A549 (cell line): ENCODE results near the gene OR5H14. TPM values are rescaled to one million over a fixed set of nuclear protein-coding genes. Genes with fewer than 3 reads are reported as not detected.
A peak's percentile ranks its signal among the peaks of the same experiment; 100 is the strongest.
"Not testable (repeated sequence)": the region's sequence is repeated elsewhere in the genome, so short reads cannot be mapped to it uniquely, and the experiment has no call there.

Experiments
- ATAC-seq, 2 experiments: fragments of 200-7000 bp in 1 of 2; fragments of >200 bp in 1 of 2; cut with Nextera tagmentation in 1 of 2; cut with Tn5 transposase in 1 of 2; 3 replicates each; pipeline versions ENCODE4 v1.8.0 to v1.9.1; 2018 to 2020; ENCODE audit warnings: mild to moderate bottlenecking in 1 of 2, moderate library complexity in 1 of 2
- CTCF ChIA-PET: fragments of 300-600 bp; sonication (Branson Sonifier 250); formaldehyde crosslinking; extraction: SDS; loops from one replicate; lab custom pipeline; 2021; ENCODE audit warnings: antibody characterized with exemption, inconsistent platforms; lab: Yijun Ruan, JAX
- POLR2A ChIA-PET: fragments of 350-600 bp; formaldehyde crosslinking; extraction: SDS; loops from one replicate; lab custom pipeline; 2021; ENCODE audit warnings: antibody characterized with exemption, inconsistent platforms; lab: Yijun Ruan, JAX
- DNase-seq, 2 experiments: peaks; one replicate each; pipeline versions ENCODE4 v3.0.0 to v3.0.0-alpha.2; 2011 to 2016; ENCODE audit warnings: low read depth in 1 of 2, low spot score in 1 of 2
- FAIRE-seq: peaks from 2 replicates; lab custom pipeline; 2011; peaks lifted over from hg19 to GRCh38; lab: Jason Lieb, UNC
- H3K27ac ChIP-seq, 2 experiments: fragments of >200 bp; sonication (Bioruptor Twin); formaldehyde crosslinking; 3 replicates each; pipeline ENCODE4 v1.5.1; 2016 to 2017
- H3K4me1 ChIP-seq: fragments of >200 bp; sonication (Bioruptor Twin); formaldehyde crosslinking; 3 replicates; pipeline ENCODE4 v1.6.1; 2016
- H3K4me2 ChIP-seq: fragments of >200 bp; sonication (Bioruptor Twin); formaldehyde crosslinking; 3 replicates; pipeline ENCODE4 v1.6.1; 2016
- H3K4me3 ChIP-seq: fragments of >200 bp; sonication (Bioruptor Twin); formaldehyde crosslinking; 3 replicates; pipeline ENCODE4 v1.5.1; 2016
- H3K9me3 ChIP-seq: fragments of >200 bp; sonication (Bioruptor Twin); formaldehyde crosslinking; 3 replicates; pipeline ENCODE4 v1.6.1; 2016
- BHLHE40 ChIP-seq: IDR thresholded peaks from 2 replicates; pipeline ENCODE4 v1.6.1; 2012; ENCODE audit warnings: low read depth, low read length, inconsistent platforms
- CBX2 ChIP-seq: fragments of 200-600 bp; sonication (generic); IDR thresholded peaks from 2 replicates; pipeline ENCODE4 v1.6.1; 2016; ENCODE audit warnings: low read depth, mild to moderate bottlenecking, borderline replicate concordance
- CBX8 ChIP-seq: fragments of 200-600 bp; sonication (generic); IDR thresholded peaks from 2 replicates; pipeline ENCODE4 v1.6.1; 2016
- CEBPB ChIP-seq, 2 experiments: fragments of >200 bp in 1 of 2; sonication (Bioruptor Twin) in 1 of 2; formaldehyde crosslinking in 1 of 2; IDR thresholded peaks; 2 replicates each; pipeline ENCODE4 v1.6.1; 2012 to 2016
- EHF ChIP-seq: fragments of 250-450 bp; sonication (Bioruptor Pico); IDR thresholded peaks from 2 replicates; pipeline ENCODE4 v1.5.0; 2020; ENCODE audit warnings: mild to moderate bottlenecking
- EHMT2 ChIP-seq: fragments of 200-600 bp; sonication (generic); IDR thresholded peaks from 2 replicates; pipeline ENCODE4 v1.6.1; 2016; ENCODE audit warnings: antibody characterized with exemption, low read depth, mild to moderate bottlenecking, moderate library complexity
- HEYL ChIP-seq: fragments of 250-450 bp; sonication (Bioruptor Pico); IDR thresholded peaks from 2 replicates; pipeline ENCODE4 v1.8.0; 2021; ENCODE audit warnings: mild to moderate bottlenecking, moderate library complexity
- HOXB13 ChIP-seq: fragments of 250-450 bp; sonication (Bioruptor Pico); IDR thresholded peaks from 2 replicates; pipeline ENCODE4 v1.5.0; 2020; ENCODE audit warnings: low read depth, mild to moderate bottlenecking, moderate library complexity
- MYC ChIP-seq: IDR thresholded peaks from 2 replicates; pipeline ENCODE4 v1.6.1; 2012; ENCODE audit warnings: mild to moderate bottlenecking, inconsistent platforms, low read length, improper control_type of control experiment, borderline replicate concordance
- NFE2L2 ChIP-seq: fragments of 150-350 bp; conservative IDR thresholded peaks from 2 replicates; pipeline ENCODE4 v1.6.1; 2014; ENCODE audit warnings: low read length
- NR3C1 ChIP-seq: fragments of >200 bp; sonication (Bioruptor Twin); formaldehyde crosslinking; IDR thresholded peaks from 3 replicates; pipeline ENCODE4 v1.6.1; 2017
- RAD21 ChIP-seq, 2 experiments: fragments of >200 bp in 1 of 2; sonication (Bioruptor Twin) in 1 of 2; formaldehyde crosslinking in 1 of 2; IDR thresholded peaks in 1 of 2; conservative IDR thresholded peaks in 1 of 2; 2 replicates in 1 of 2; 3 replicates in 1 of 2; pipeline ENCODE4 v1.6.1; 2012 to 2018; ENCODE audit warnings: inconsistent platforms in 1 of 2
- RCOR1 ChIP-seq: fragments of 150-350 bp; IDR thresholded peaks from 2 replicates; pipeline ENCODE4 v1.6.1; 2014; ENCODE audit warnings: antibody characterized with exemption, low read length, low read depth
- SMC3 ChIP-seq: fragments of >200 bp; sonication (Bioruptor Twin); formaldehyde crosslinking; IDR thresholded peaks from 3 replicates; pipeline ENCODE4 v1.6.1; 2018; ENCODE audit warnings: inconsistent platforms
- TP53 ChIP-seq: fragments of 250-450 bp; sonication (Bioruptor Pico); IDR thresholded peaks from 2 replicates; pipeline ENCODE4 v1.5.0; 2021; ENCODE audit warnings: mild to moderate bottlenecking, moderate library complexity
- ZC3H11A ChIP-seq: fragments of 450-650 bp; IDR thresholded peaks from 2 replicates; pipeline ENCODE4 v1.6.1; 2014; ENCODE audit warnings: antibody characterized with exemption, mild to moderate bottlenecking
- ZNF302 ChIP-seq: fragments of 250-450 bp; sonication (Bioruptor Pico); IDR thresholded peaks from 2 replicates; pipeline ENCODE4 v1.9.0; 2021; ENCODE audit warnings: inconsistent platforms, mild to moderate bottlenecking, moderate library complexity
- WGBS: methylation state at CpG from one replicate; pipeline ENCODE4 v1.1.6; 2017; ENCODE audit errors: missing lambda C conversion rate; 5-methylcytosine and 5-hydroxymethylcytosine counted together
- polyA plus RNA-seq, 4 experiments: library from polyadenylated mRNA; depleted of rRNA in 3 of 4; stranded (reverse); fragments of >200 nt; fragmentation: RNase III in 1 of 4; extraction: RNeasy Plus Mini Kit Qiagen cat#74134 plus additional on column Dnase treatment in 1 of 4; gene quantifications; 2 replicates in 3 of 4; 3 replicates in 1 of 4; pipeline ENCODE4 v1.2.3, GENCODE V29; 2011 to 2017
- TF ChIP-seq, protein P1 (sequence below): fragments of 150-350 bp; IDR thresholded peaks from 2 replicates; pipeline ENCODE4 v1.6.1; 2014; ENCODE audit warnings: low read depth, mild to moderate bottlenecking, low read length
- TF ChIP-seq, protein P2 (sequence below): fragments of 250-450 bp; sonication (Bioruptor Pico); IDR thresholded peaks from 2 replicates; pipeline ENCODE4 v1.5.0; 2020; ENCODE audit warnings: low read depth, mild to moderate bottlenecking, moderate library complexity
- TF ChIP-seq, protein P3 (sequence below): IDR thresholded peaks from 2 replicates; pipeline ENCODE4 v1.6.1; 2012

Gene OR5H14
- polyA plus RNA-seq, 2 of the 4 experiments (the other 2 are of a cell fraction), result not detected

DNA sequence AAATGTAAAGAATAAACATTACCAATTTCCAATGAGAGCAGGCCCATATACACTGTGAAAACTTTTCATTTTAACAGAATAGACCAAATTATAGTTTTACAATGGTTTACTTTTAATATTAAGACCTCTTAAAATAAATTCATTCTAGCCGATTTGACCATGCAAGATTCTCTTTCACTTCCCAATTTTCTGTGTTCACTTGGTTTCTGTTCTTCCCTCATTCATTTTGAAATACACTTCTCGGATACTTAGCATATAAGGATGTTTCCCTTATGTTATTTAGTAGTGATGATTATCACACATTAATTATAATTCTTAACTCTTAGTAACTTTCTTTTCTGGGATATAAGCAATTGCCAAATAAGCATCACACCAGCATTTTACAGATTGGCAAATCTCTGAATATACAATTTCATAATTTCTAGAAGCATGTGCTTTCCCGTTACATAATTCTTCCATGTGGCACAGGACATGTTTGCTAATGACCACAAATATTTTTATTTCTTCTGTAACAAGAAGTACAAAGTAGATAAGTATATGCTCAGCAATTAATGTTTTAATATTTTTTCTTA is 33.1 kb downstream of the OR5H14 start:
- Histone ChIP-seq H3K4me2 (no peak overlapping the region), H3K4me1 (no peaks in the 10 kb centered on the region), H3K9me3 (no peaks in the 10 kb centered on the region), H3K4me3 (no peak overlapping the region), H3K27ac (no peak overlapping the region)
- DNase-seq (no peak), ATAC-seq (no peak), FAIRE-seq (no peak)
- ChIA-PET CTCF (no interaction called here), POLR2A (no interaction called here)
- 15% methylated on average over 3 of the region's 3 CpGs for WGBS
- TF ChIP-seq RCOR1 (no peak), BHLHE40 (no peak), CBX8 (no peak), SMC3 (no peak), HOXB13 (CRISPR knock-in tag) (no peak), ZC3H11A (no peak), HEYL (no peak), ZNF302 (CRISPR knock-in tag) (no peak), NFE2L2 (no peak), NR3C1 (no peak), RAD21 (conservative IDR thresholded peaks at IDR 0.05 in 1 of 2, IDR thresholded peaks at IDR 0.05 in 1 of 2) (no peak), EHF (no peak), MYC (no peak)
- TF ChIP-seq, protein P1, sequence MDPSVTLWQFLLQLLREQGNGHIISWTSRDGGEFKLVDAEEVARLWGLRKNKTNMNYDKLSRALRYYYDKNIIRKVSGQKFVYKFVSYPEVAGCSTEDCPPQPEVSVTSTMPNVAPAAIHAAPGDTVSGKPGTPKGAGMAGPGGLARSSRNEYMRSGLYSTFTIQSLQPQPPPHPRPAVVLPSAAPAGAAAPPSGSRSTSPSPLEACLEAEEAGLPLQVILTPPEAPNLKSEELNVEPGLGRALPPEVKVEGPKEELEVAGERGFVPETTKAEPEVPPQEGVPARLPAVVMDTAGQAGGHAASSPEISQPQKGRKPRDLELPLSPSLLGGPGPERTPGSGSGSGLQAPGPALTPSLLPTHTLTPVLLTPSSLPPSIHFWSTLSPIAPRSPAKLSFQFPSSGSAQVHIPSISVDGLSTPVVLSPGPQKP, result no peak

DNA sequence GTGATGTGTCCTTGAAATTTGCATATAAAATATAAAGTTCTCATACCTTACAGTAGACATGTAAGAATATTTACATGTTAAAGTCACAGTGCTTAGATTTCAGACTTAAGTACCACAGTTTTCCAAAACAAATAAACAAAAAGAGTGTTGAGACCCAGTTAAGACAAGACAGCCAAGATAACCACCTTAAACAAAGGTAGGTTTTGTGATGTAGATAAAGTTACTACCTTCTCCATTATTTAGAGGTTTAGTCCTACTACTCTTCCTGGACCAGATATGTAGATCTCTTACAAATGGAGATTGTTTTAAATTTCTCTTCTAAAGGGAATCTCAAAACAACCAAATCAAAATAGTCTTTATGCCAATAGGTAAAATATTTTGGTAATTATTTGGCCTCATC is 34.9 kb downstream of the OR5H14 start:
- Histone ChIP-seq H3K9me3 (no peaks in the 10 kb centered on the region), H3K27ac (no peak overlapping the region), H3K4me2 (no peak overlapping the region), H3K4me1 (no peaks in the 10 kb centered on the region), H3K4me3 (no peak overlapping the region)
- POLR2A ChIA-PET, result no interaction called here
- DNase-seq (no peak), ATAC-seq (no peak), FAIRE-seq (no peak)
- CTCF ChIA-PET, result no interaction called here
- no peak for TF ChIP-seq CEBPB (IDR thresholded peaks at IDR 0.05)
- TF ChIP-seq, all 56 proteins: peak for 0

DNA sequence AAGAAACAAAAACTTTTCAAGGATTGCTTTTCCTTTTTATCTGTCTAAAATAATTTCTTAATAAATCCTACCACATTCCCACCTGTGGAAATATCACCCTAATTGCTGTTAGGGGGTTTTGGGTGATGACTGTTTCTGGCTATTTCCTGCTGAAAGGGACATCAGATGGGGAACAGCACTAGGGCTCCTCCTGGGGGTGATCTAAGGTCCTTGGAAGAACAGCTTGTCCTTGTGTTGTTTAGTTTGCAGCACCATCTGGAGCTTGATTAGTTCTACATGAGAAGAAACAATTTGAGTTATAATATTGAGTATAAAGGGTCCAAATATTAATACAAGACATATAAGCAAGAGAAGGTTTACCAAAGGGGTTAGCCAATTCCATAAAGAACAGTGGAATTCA is 37.9 kb downstream of the OR5H14 start:
- TF ChIP-seq, protein P2, sequence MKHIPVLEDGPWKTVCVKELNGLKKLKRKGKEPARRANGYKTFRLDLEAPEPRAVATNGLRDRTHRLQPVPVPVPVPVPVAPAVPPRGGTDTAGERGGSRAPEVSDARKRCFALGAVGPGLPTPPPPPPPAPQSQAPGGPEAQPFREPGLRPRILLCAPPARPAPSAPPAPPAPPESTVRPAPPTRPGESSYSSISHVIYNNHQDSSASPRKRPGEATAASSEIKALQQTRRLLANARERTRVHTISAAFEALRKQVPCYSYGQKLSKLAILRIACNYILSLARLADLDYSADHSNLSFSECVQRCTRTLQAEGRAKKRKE (CRISPR knock-in tag), result no peak
- TF ChIP-seq CBX2, result no peak
- TF ChIP-seq RAD21 (conservative IDR thresholded peaks at IDR 0.05 in 1 of 2, IDR thresholded peaks at IDR 0.05 in 1 of 2), result 0 out of 5 replicates have a peak, but pooled peaks of 1 of the 2 experiments have one; percentile 6
- no peak for TF ChIP-seq TP53 (CRISPR knock-in tag)
- TF ChIP-seq NFE2L2, result no peak
- no peak for FAIRE-seq
- Histone ChIP-seq H3K27ac (no peak overlapping the region), H3K4me3 (no peak overlapping the region), H3K4me2 (no peak overlapping the region), H3K4me1 (no peaks in the 10 kb centered on the region), H3K9me3 (no peaks in the 10 kb centered on the region)
- CTCF ChIA-PET, result interaction anchor here (0.6 to 1.9 kb wide), 5 partner anchors 60 to 343 kb away, joined by 3 to 7 read pairs (median 3); no protein-coding TSS in a partner anchor
- peak in 1 of 2 experiments; percentile 54; a peak in 3 of 6 replicates for ATAC-seq
- peak in 1 of 2 experiments; percentile 2 for DNase-seq
- POLR2A ChIA-PET, result no interaction called here

DNA sequence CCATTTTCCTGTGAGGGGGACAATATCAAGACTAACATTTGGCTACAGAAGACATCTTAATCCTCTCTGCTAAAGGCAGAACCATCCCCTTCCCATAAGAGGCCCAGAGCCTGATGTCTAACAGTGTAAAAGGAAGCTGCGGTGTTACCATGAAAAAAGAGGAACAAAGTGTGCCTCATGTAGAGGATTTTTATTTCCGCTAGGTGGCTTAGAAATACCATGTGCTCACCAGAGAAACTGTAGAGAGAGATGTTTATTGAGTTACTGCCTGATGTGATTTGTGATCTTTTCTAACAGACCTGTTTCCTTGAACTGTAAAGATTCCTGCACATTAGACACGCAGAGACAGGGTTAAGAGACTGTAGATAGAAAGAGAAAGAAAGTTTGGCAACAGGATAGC is 41.3 kb downstream of the OR5H14 start:
- TF ChIP-seq RAD21 (conservative IDR thresholded peaks at IDR 0.05 in 1 of 2, IDR thresholded peaks at IDR 0.05 in 1 of 2) (0 out of 5 replicates have a peak, but pooled peaks of 1 of the 2 experiments have one; percentile 10), EHMT2 (no peak)
- TF ChIP-seq, protein P3, sequence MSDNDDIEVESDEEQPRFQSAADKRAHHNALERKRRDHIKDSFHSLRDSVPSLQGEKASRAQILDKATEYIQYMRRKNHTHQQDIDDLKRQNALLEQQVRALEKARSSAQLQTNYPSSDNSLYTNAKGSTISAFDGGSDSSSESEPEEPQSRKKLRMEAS, result 0 out of 2 replicates have a peak, but pooled peaks have one; percentile 17
- DNase-seq, result peak in 1 of 2 experiments; percentile 7
- no peak for FAIRE-seq
- ATAC-seq, result peak; percentile 78 to 81; a peak in 5 of 6 replicates
- CTCF ChIA-PET, result interaction anchor here (0.6 kb wide), 1 partner anchor 77 kb away, joined by 4 read pairs; no protein-coding TSS in a partner anchor
- no peak overlapping the region for H3K27ac ChIP-seq
- H3K4me1 ChIP-seq, result no peaks in the 10 kb centered on the region
- POLR2A ChIA-PET, result no interaction called here
- H3K4me3 ChIP-seq, result no peak overlapping the region
- H3K4me2 ChIP-seq, result no peak overlapping the region
- H3K9me3 ChIP-seq, result no peaks in the 10 kb centered on the region
- 6% methylated on average over 3 of the region's 3 CpGs for WGBS

DNA sequence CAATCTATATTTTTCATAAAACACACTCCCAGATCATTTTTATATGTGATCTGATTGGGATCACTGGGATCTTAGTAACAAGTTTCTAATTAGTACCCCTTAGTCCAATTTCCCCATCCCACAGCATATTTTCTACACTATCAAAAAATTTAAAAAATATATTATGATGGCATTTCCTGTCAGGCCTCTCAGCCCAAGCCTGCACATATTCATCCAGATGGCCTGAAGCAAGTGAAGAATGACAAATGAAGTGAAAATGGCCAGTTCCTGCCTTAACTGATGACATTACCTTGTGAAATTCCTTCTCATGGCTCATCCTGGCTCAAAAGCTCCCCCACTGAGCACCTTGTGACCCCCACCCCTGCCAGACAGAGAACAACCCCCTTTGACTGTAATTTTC is 43.6 kb downstream of the OR5H14 start:
- H3K9me3 ChIP-seq, POLR2A ChIA-PET, CTCF ChIA-PET, FAIRE-seq, H3K4me1 ChIP-seq, ATAC-seq, H3K27ac ChIP-seq, H3K4me3 ChIP-seq, DNase-seq, H3K4me2 ChIP-seq: not testable (repeated sequence)

DNA sequence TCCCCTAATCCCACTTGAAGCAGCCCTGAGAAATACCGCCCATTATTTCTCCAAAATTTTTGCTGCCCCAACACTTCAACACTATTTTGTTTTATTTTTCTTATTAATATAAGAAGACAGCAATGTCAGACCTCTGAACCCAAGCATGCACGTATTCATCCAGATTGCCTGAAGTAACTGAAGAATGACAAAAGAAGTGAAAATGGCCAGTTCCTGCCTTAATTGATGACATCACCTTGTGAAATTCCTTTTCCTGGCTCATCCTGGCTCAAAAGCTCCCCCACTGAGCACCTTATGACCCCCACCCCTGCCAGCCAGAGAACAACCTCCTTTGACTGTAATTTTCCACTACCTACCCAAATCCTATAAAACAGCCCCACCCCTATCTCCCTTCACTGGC is 49.0 kb downstream of the OR5H14 start:
- CTCF ChIA-PET, POLR2A ChIA-PET: not testable (repeated sequence)
- WGBS, result 17% methylated on average over 2 of the region's 2 CpGs

More for the DNA sequence above, 49.0 kb downstream of the OR5H14 start:
- H3K9me3 ChIP-seq, DNase-seq, H3K27ac ChIP-seq, H3K4me2 ChIP-seq, H3K4me1 ChIP-seq, ATAC-seq, H3K4me3 ChIP-seq, FAIRE-seq: not testable (repeated sequence)
